ENCODE results near the gene IGFALS.

The IGFALS gene

GRCh38 chr16:1767116-1767994, 26.1 kb downstream of the IGFALS start:
- Mint-ChIP-seq H3K4me1 (peaks cover 9% of the 10 kb centered on the region), H3K27me3 (ENCODE audit: low read depth, poor library complexity) (no peaks in the 10 kb centered on the region), H3K36me3 (ENCODE audit: low read depth) (no peaks in the 10 kb centered on the region), H3K9me3 (no peaks in the 10 kb centered on the region), H3K4me3 (no peak overlapping the region), H3K27ac (no peak overlapping the region)
- no peak for TF ChIP-seq CTCF (IDR thresholded peaks at IDR 0.05)
- no peak for DNase-seq

- H3K4me3 Mint-ChIP-seq: no peak overlapping the region
- H3K27me3 Mint-ChIP-seq (ENCODE audit: low read depth, poor library complexity): no peaks in the 10 kb centered on the region
- H3K9me3 Mint-ChIP-seq: no peaks in the 10 kb centered on the region
- DNase-seq: no peak
- peaks cover 7% of the 10 kb centered on the region for H3K4me1 Mint-ChIP-seq
- no peak for TF ChIP-seq CTCF (IDR thresholded peaks at IDR 0.05)
- no peak overlapping the region for H3K27ac Mint-ChIP-seq
- H3K36me3 Mint-ChIP-seq (ENCODE audit: low read depth): no peaks in the 10 kb centered on the region
These were observed 26.8 kb downstream of the IGFALS start for GRCh38 chr16:1766701-1767100.

GRCh38 chr16:1766231-1766630, 27.3 kb downstream of the IGFALS start:
- TF ChIP-seq CTCF (IDR thresholded peaks at IDR 0.05): no peak

GRCh38 chr16:1765826-1766225, 27.7 kb downstream of the IGFALS start:
- H3K9me3 Mint-ChIP-seq: no peaks in the 10 kb centered on the region
- DNase-seq: no peak
- H3K36me3 Mint-ChIP-seq (ENCODE audit: low read depth): peaks cover 7% of the 10 kb centered on the region
- peaks cover 4% of the 10 kb centered on the region for H3K27me3 Mint-ChIP-seq (ENCODE audit: low read depth, poor library complexity)
- H3K4me1 Mint-ChIP-seq: peaks cover 6% of the 10 kb centered on the region
- no peak for TF ChIP-seq CTCF (IDR thresholded peaks at IDR 0.05)
- H3K27ac Mint-ChIP-seq: no peak overlapping the region
- H3K4me3 Mint-ChIP-seq: no peak overlapping the region

More at GRCh38 chr16:1766231-1766630, 27.3 kb downstream of the IGFALS start:
- H3K27me3 Mint-ChIP-seq (ENCODE audit: low read depth, poor library complexity): peaks cover 1% of the 10 kb centered on the region
- H3K9me3 Mint-ChIP-seq: no peaks in the 10 kb centered on the region
- H3K27ac Mint-ChIP-seq: no peak overlapping the region
- peaks cover 6% of the 10 kb centered on the region for H3K4me1 Mint-ChIP-seq
- DNase-seq: no peak
- no peak overlapping the region for H3K4me3 Mint-ChIP-seq
- peaks cover 4% of the 10 kb centered on the region for H3K36me3 Mint-ChIP-seq (ENCODE audit: low read depth)

- Mint-ChIP-seq H3K4me3 (no peak overlapping the region), H3K27ac (no peak overlapping the region), H3K27me3 (ENCODE audit: low read depth, poor library complexity) (peaks cover 4% of the 10 kb centered on the region), H3K4me1 (peaks cover 6% of the 10 kb centered on the region), H3K9me3 (no peaks in the 10 kb centered on the region), H3K36me3 (ENCODE audit: low read depth) (peaks cover 7% of the 10 kb centered on the region)
- no peak for DNase-seq
- no peak for TF ChIP-seq CTCF (IDR thresholded peaks at IDR 0.05)
These were observed 28.5 kb downstream of the IGFALS start for GRCh38 chr16:1764971-1765370.
